ENCODE measurements around the gene TNP1.

TNP1 gene

GRCh38 chr2:216859944-216860343, at the start of gene TNP1:
Gene TNP1, minus strand, starts transcription at chr2:216860064. Its CDS starts 30 bp downstream, at chr2:216860034.
- DNase-seq (ENCODE audit: low read depth in 2 of 2), result no peak

- no peak for DNase-seq (ENCODE audit: low read depth in 2 of 2)
Measured at GRCh38 chr2:216908300-216908699, 48.4 kb upstream of the TNP1 start.

GRCh38 chr2:216905649-216906329, 45.9 kb upstream of the TNP1 start:
- DNase-seq (ENCODE audit: low read depth in 2 of 2), result no peak

- DNase-seq (ENCODE audit: low read depth in 2 of 2), result no peak
Measured at GRCh38 chr2:216904974-216905373, 45.1 kb upstream of the TNP1 start.

GRCh38 chr2:216904554-216904953, 44.7 kb upstream of the TNP1 start:
- DNase-seq (ENCODE audit: low read depth in 2 of 2), result no peak

- DNase-seq (ENCODE audit: low read depth in 2 of 2), result no peak
Measured at GRCh38 chr2:216903470-216903869, 43.6 kb upstream of the TNP1 start.

- no peak for DNase-seq (ENCODE audit: low read depth in 2 of 2)
Measured at GRCh38 chr2:216901273-216901672, 41.4 kb upstream of the TNP1 start.

- no peak for DNase-seq (ENCODE audit: low read depth in 2 of 2)
Measured at GRCh38 chr2:216900406-216900805, 40.5 kb upstream of the TNP1 start.

GRCh38 chr2:216897561-216898203, 37.8 kb upstream of the TNP1 start:
- DNase-seq (ENCODE audit: low read depth in 2 of 2), result no peak

GRCh38 chr2:216890138-216890537, 30.3 kb upstream of the TNP1 start:
- no peak for DNase-seq (ENCODE audit: low read depth in 2 of 2)

GRCh38 chr2:216888887-216889622, 29.2 kb upstream of the TNP1 start:
- DNase-seq (ENCODE audit: low read depth in 2 of 2), result no peak

- no peak for DNase-seq (ENCODE audit: low read depth in 2 of 2)
Measured at GRCh38 chr2:216888081-216888480, 28.2 kb upstream of the TNP1 start.

GRCh38 chr2:216887138-216887537, 27.3 kb upstream of the TNP1 start:
- DNase-seq (ENCODE audit: low read depth in 2 of 2), result no peak

GRCh38 chr2:216885117-216885553, 25.3 kb upstream of the TNP1 start:
- no peak for DNase-seq (ENCODE audit: low read depth in 2 of 2)

- DNase-seq (ENCODE audit: low read depth in 2 of 2), result no peak
Measured at GRCh38 chr2:216884347-216884746, 24.5 kb upstream of the TNP1 start.

GRCh38 chr2:216882876-216883275, 23.0 kb upstream of the TNP1 start:
- DNase-seq (ENCODE audit: low read depth in 2 of 2), result no peak

- DNase-seq (ENCODE audit: low read depth in 2 of 2), result no peak
Measured at GRCh38 chr2:216881411-216881810, 21.5 kb upstream of the TNP1 start.

GRCh38 chr2:216880509-216881184, 20.8 kb upstream of the TNP1 start:
- DNase-seq (ENCODE audit: low read depth in 2 of 2), result peak in 1 of 2 experiments; percentile 4

GRCh38 chr2:216879727-216880508, 20.1 kb upstream of the TNP1 start:
- DNase-seq (ENCODE audit: low read depth in 2 of 2), result no peak

- DNase-seq (ENCODE audit: low read depth in 2 of 2), result no peak
Measured at GRCh38 chr2:216878072-216878471, 18.2 kb upstream of the TNP1 start.

- no peak for DNase-seq (ENCODE audit: low read depth in 2 of 2)
Measured at GRCh38 chr2:216877085-216877484, 17.2 kb upstream of the TNP1 start.
